ENCODE results near the gene MCHR1.

MCHR1 gene

GRCh38 chr22:40721266-40721665 lies 42.0 kb downstream of the MCHR1 start:
- peak; percentile 42 for DNase-seq (ENCODE audit: low read depth)
- no peak for TF ChIP-seq CTCF (IDR thresholded peaks at IDR 0.05; ENCODE audit: low read depth, low read length)
- TF ChIP-seq MAX (IDR thresholded peaks at IDR 0.05; ENCODE audit: low read depth, low read length): no peak
- TF ChIP-seq POLR2A (IDR thresholded peaks at IDR 0.05; ENCODE audit: extremely low read depth, insufficient read length): no peak
- no peak for TF ChIP-seq MYC (IDR thresholded peaks at IDR 0.05; ENCODE audit: low read depth, low read length)

GRCh38 chr22:40723396-40723933 lies 44.2 kb downstream of the MCHR1 start:
- no peak for TF ChIP-seq MAX (IDR thresholded peaks at IDR 0.05; ENCODE audit: low read depth, low read length)
- TF ChIP-seq MYC (IDR thresholded peaks at IDR 0.05; ENCODE audit: low read depth, low read length): no peak
- no peak for TF ChIP-seq POLR2A (IDR thresholded peaks at IDR 0.05; ENCODE audit: extremely low read depth, insufficient read length)
- no peak for TF ChIP-seq CTCF (IDR thresholded peaks at IDR 0.05; ENCODE audit: low read depth, low read length)
- DNase-seq (ENCODE audit: low read depth): no peak
- no peak overlapping the region for H3K4me3 ChIP-seq (ENCODE audit: low read depth, low read length)

More at GRCh38 chr22:40721266-40721665, 42.0 kb downstream of the MCHR1 start:
- no peak overlapping the region for H3K4me3 ChIP-seq (ENCODE audit: low read depth, low read length)

- H3K4me3 ChIP-seq (ENCODE audit: low read depth, low read length): no peak overlapping the region
- no peak for DNase-seq (ENCODE audit: low read depth)
- TF ChIP-seq CTCF (IDR thresholded peaks at IDR 0.05; ENCODE audit: low read depth, low read length) (no peak), POLR2A (IDR thresholded peaks at IDR 0.05; ENCODE audit: extremely low read depth, insufficient read length) (no peak), MYC (IDR thresholded peaks at IDR 0.05; ENCODE audit: low read depth, low read length) (no peak), MAX (IDR thresholded peaks at IDR 0.05; ENCODE audit: low read depth, low read length) (no peak)
Measured at GRCh38 chr22:40726514-40726913, 47.2 kb downstream of the MCHR1 start.

- H3K4me3 ChIP-seq (ENCODE audit: low read depth, low read length): no peak overlapping the region
- TF ChIP-seq MYC (IDR thresholded peaks at IDR 0.05; ENCODE audit: low read depth, low read length) (no peak), POLR2A (IDR thresholded peaks at IDR 0.05; ENCODE audit: extremely low read depth, insufficient read length) (no peak), CTCF (IDR thresholded peaks at IDR 0.05; ENCODE audit: low read depth, low read length) (no peak), MAX (IDR thresholded peaks at IDR 0.05; ENCODE audit: low read depth, low read length) (no peak)
- no peak for DNase-seq (ENCODE audit: low read depth)
Measured at GRCh38 chr22:40727070-40727963, 48.0 kb downstream of the MCHR1 start.

GRCh38 chr22:40727964-40728615 lies 48.8 kb downstream of the MCHR1 start:
- DNase-seq (ENCODE audit: low read depth): no peak
- TF ChIP-seq MAX (IDR thresholded peaks at IDR 0.05; ENCODE audit: low read depth, low read length) (no peak), POLR2A (IDR thresholded peaks at IDR 0.05; ENCODE audit: extremely low read depth, insufficient read length) (no peak), CTCF (IDR thresholded peaks at IDR 0.05; ENCODE audit: low read depth, low read length) (no peak), MYC (IDR thresholded peaks at IDR 0.05; ENCODE audit: low read depth, low read length) (no peak)
- no peak overlapping the region for H3K4me3 ChIP-seq (ENCODE audit: low read depth, low read length)

Data from NB4 (cell line).